ENCODE measurements around the gene EXT2.

Gene EXT2

DNA sequence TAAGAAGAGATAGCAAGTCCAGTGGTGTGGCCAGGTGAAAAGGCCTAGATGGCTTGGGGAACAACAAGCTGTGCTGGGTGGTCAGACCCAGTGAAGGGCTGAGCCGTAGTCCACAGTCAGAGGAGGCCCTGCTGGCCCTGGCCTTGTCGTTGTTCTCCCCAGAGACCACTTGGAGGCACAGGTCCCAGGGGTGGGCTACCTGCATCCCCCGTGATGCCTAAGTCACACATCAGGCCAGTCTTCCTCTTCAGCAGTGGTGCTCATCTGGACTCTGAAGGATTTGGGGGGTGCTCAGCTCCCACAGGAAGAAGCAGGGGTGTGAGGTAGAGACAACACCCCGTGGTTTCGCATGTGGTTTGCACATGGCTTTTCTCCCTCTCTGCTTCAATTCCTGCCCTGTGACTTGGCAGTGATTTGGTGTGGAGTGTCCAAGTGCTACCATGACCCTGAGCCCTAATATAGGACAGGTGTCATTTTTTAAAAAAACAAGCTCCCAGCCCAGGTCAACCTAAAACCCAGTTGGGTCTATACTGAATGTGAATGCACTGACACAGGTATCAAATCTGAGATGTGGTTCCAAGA is 163.5 kb downstream of the EXT2 start:
- no peak overlapping the region for H3K27ac ChIP-seq
- DNase-seq (ENCODE audit: low read depth, low spot score), result no peak

GRCh38 chr11:44260081-44260480 is 164.6 kb downstream of the EXT2 start:
- DNase-seq (ENCODE audit: low read depth, low spot score), result no peak
- H3K27ac ChIP-seq, result no peak overlapping the region

- no peak overlapping the region for H3K27ac ChIP-seq
- no peak for DNase-seq (ENCODE audit: low read depth, low spot score)
Observed at GRCh38 chr11:44261800-44262591, 166.5 kb downstream of the EXT2 start.

GRCh38 chr11:44263738-44264437 is 168.4 kb downstream of the EXT2 start:
- H3K27ac ChIP-seq, result no peak overlapping the region
- no peak for DNase-seq (ENCODE audit: low read depth, low spot score)

DNA sequence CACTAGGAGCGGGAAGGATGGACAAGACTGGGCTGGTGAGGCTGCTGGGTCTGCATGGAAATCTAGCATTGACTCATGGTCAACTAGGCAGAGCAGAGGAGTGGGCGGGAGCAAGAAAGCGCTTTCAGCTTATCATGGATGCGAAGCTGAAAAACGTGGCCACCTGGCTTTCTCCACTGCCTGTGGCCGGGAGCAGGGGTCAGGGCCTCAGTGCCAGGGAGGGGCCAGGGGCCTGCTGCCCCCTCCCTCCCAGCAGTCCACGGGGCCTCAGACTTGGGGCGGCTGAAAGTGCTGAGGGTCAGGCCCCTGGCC is 168.9 kb downstream of the EXT2 start:
- no peak for DNase-seq (ENCODE audit: low read depth, low spot score)
- H3K27ac ChIP-seq, result no peak overlapping the region

GRCh38 chr11:44264761-44265160 is 169.3 kb downstream of the EXT2 start:
- no peak overlapping the region for H3K27ac ChIP-seq
- DNase-seq (ENCODE audit: low read depth, low spot score), result no peak

DNA sequence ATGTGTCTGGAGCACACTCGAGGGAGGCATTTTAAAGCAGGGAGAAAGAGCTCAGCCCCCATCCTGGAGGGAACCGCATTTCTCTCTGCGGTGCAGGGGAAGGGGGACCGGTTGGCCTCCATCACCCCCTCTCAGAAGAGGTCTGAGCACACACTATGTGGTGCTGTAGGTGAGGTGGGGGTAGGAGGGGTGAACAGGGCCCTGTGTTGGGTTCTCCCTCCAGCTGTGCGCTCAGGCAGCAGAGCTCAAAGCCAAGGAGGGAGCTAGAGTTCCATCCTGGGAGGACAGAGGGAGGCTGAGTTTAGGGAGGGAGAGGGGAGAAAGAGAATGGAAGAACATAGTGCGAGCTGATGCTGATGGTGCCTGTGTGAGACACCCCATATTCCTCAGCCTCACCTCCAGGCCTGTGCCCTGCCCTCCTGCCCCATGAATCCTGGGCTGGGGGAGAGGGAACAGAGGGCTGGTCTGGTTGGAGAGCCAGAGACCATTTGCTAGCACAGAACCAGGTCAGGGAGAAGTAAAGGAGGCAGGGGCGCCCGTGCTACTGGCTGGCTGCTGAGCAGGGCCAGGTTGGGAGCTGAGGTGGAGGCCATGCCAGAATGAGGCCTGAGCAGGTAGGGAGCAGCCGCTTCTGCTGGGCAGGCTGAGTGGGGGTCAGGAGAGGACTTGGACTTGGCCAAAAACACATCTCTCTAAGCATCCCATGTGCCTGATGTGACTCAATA is 170.7 kb downstream of the EXT2 start:
- no peak overlapping the region for H3K27ac ChIP-seq
- no peak for DNase-seq (ENCODE audit: low read depth, low spot score)

GRCh38 chr11:44267006-44267749 is 171.7 kb downstream of the EXT2 start:
- no peak overlapping the region for H3K27ac ChIP-seq
- no peak for DNase-seq (ENCODE audit: low read depth, low spot score)

- no peak for DNase-seq (ENCODE audit: low read depth, low spot score)
- H3K27ac ChIP-seq, result no peak overlapping the region
Observed at GRCh38 chr11:44267750-44268613, 172.5 kb downstream of the EXT2 start.

GRCh38 chr11:44268614-44269080 is 173.2 kb downstream of the EXT2 start:
- H3K27ac ChIP-seq, result no peak overlapping the region
- no peak for DNase-seq (ENCODE audit: low read depth, low spot score)

DNA sequence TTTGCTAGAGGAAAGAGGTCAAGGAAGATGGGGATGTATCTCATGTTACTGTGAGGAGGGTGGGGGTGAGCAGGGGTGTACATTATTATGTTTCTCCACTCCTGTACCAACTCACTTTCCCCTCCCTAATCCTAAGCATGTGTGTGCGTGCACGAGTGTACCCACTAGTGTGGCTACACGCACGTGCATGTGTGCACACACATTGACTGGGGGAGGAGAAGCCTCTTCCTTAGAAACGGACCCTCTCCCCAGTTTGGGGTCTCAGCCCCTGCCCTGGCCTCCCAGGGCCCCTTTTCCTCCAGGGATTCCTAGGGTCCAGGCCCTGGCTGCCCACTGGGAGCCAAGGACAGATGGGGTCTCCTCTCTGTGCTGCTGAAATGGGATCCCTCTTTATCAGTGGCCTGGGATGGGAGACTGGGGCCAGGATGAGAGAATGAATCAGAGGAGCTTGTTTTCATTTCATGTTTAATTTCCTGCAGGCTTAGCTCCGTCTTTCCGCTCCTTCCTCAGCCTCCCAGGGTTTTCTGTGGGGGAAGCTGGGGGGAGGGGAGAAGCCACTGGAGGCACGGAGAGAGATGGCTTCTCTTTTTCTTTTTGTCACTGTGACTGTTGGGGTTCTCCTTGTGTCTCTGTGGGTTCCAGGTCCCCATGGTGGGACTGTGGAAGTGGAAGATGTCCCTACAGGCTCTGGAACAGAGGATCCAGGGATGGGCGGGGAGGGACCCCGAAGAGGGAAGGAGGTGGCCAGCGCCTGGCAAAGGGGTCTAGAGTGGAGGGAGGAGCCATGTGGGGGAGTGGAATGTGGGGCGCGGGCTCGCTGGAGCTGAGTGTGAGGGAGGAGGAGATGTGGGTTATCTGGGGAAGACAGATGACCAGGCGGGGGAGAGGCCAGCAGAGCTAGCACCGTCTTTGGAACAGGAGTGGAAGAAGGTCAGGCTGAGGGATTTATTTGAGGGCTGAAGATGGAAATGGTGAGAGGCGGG is 174.2 kb downstream of the EXT2 start:
- no peak for DNase-seq (ENCODE audit: low read depth, low spot score)

GRCh38 chr11:44270403-44271273 is 175.2 kb downstream of the EXT2 start:
- no peak for DNase-seq (ENCODE audit: low read depth, low spot score)
- H3K27ac ChIP-seq, result no peak overlapping the region

More for the DNA sequence above, 174.2 kb downstream of the EXT2 start:
- H3K27ac ChIP-seq, result no peak overlapping the region

DNA sequence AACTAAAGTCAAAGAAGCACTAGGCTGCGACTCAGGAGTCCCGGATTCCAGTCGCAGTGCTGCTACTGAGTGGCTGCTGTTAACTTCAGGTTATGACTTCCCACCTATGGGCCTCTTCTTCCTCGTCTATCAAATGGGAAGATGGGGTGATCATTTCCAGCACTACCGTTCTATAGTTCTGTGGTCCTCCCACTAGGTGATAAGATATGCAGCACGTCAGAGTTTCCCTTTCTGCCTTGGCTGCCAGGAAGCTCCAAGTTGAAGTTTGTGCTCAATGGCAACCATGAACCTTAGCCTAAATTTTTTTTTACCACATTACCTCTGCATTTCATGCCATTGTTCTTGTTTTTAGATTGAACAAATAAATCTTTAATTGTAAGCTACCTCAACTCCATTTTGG is 175.8 kb downstream of the EXT2 start:
- no peak overlapping the region for H3K27ac ChIP-seq
- DNase-seq (ENCODE audit: low read depth, low spot score), result no peak

GRCh38 chr11:44274404-44274803 is 178.9 kb downstream of the EXT2 start:
- no peak for DNase-seq (ENCODE audit: low read depth, low spot score)
- H3K27ac ChIP-seq, result no peak overlapping the region

- DNase-seq (ENCODE audit: low read depth, low spot score), result no peak
- no peak overlapping the region for H3K27ac ChIP-seq
Observed at GRCh38 chr11:44275241-44275640, 179.8 kb downstream of the EXT2 start.

- H3K27ac ChIP-seq, result no peak overlapping the region
- DNase-seq (ENCODE audit: low read depth, low spot score), result no peak
Observed at GRCh38 chr11:44275961-44276550, 180.6 kb downstream of the EXT2 start.
